H1 (cell line): ENCODE measurements around the gene CCER1. TPM values are rescaled to one million over a fixed set of nuclear protein-coding genes. Genes with fewer than 3 reads are reported as not detected.

ENCODE experiments used
- CTCF ChIA-PET: fragments of 300-600 bp; sonication (Branson Sonifier 250); formaldehyde crosslinking; loops from one replicate; lab custom pipeline; 2021; ENCODE audit not compliant: partially characterized antibody; lab: Charles Lee
- POLR2A ChIA-PET: fragments of 300-600 bp; sonication (Branson Sonifier 250); formaldehyde crosslinking; loops from one replicate; lab custom pipeline; 2021; ENCODE audit warnings: inconsistent platforms; ENCODE audit not compliant: partially characterized antibody; lab: Charles Lee
- DNase-seq, 2 experiments: peaks; one replicate each; pipeline versions ENCODE4 v3.0.0 to v3.0.0-alpha.2; 2010 to 2022; ENCODE audit warnings: low spot score in 2 of 2, low read depth in 1 of 2, mixed read lengths in 1 of 2
- FAIRE-seq: peaks from 2 replicates; lab custom pipeline; 2011; peaks lifted over from hg19 to GRCh38; lab: Jason Lieb, UNC
- H2AFZ ChIP-seq: 2 replicates; pipeline ENCODE4 v1.8.1; 2012; ENCODE audit warnings: low read length, inconsistent platforms
- H2AK5ac ChIP-seq: 2 replicates; pipeline ENCODE4 v1.6.1; 2013; ENCODE audit warnings: low read depth, low read length
- H2BK120ac ChIP-seq: replicated peaks from 2 replicates; pipeline ENCODE3; 2013; ENCODE audit warnings: low read depth, low read length, inconsistent platforms
- H2BK12ac ChIP-seq: 2 replicates; pipeline ENCODE4 v1.6.1; 2013; ENCODE audit warnings: low read depth, low read length
- H2BK15ac ChIP-seq: 2 replicates; pipeline ENCODE4 v1.6.1; 2013; ENCODE audit warnings: low read length
- H2BK20ac ChIP-seq: 2 replicates; pipeline ENCODE4 v1.6.1; 2013; ENCODE audit warnings: low read length
- H2BK5ac ChIP-seq: 2 replicates; pipeline ENCODE4 v1.6.1; 2013; ENCODE audit warnings: low read depth, low read length
- H3K14ac ChIP-seq: 2 replicates; pipeline ENCODE4 v1.6.1; 2013; ENCODE audit warnings: inconsistent platforms; ENCODE audit not compliant: insufficient read length
- H3K18ac ChIP-seq: 2 replicates; pipeline ENCODE4 v1.6.1; 2013; ENCODE audit warnings: low read length; ENCODE audit errors: extremely low read depth
- H3K23ac ChIP-seq: 2 replicates; pipeline ENCODE4 v1.6.1; 2013; ENCODE audit warnings: inconsistent platforms; ENCODE audit not compliant: insufficient read length
- H3K23me2 ChIP-seq: 2 replicates; pipeline ENCODE4 v1.6.1; 2013; ENCODE audit warnings: low read depth, low read length
- H3K27ac ChIP-seq: 2 replicates; pipeline ENCODE4 v1.6.1; 2011; ENCODE audit warnings: low read depth, low read length, inconsistent platforms
- H3K27me3 ChIP-seq, 4 experiments: replicated peaks in 1 of 4; 1 replicate in 1 of 4; 2 replicates in 3 of 4; pipeline versions ENCODE4 v1.6.1 to v1.8.1; 2011 to 2013; ENCODE audit warnings: low read length in 3 of 4, mild to moderate bottlenecking in 3 of 4, inconsistent platforms in 2 of 4, mixed read lengths in 2 of 4, moderate library complexity in 1 of 4; ENCODE audit not compliant: control insufficient read depth in 3 of 4, insufficient read depth in 3 of 4; ENCODE audit errors: extremely low read depth in 1 of 4
- H3K36me3 ChIP-seq, 4 experiments: 2 replicates each; pipeline versions ENCODE4 v1.6.1 to v1.8.1; 2011 to 2013; ENCODE audit warnings: mild to moderate bottlenecking in 4 of 4, low read length in 3 of 4, moderate library complexity in 2 of 4, control low read depth in 1 of 4, inconsistent platforms in 1 of 4; ENCODE audit not compliant: insufficient read depth in 4 of 4, control insufficient read depth in 2 of 4
- H3K4ac ChIP-seq: replicated peaks from 2 replicates; pipeline ENCODE3; 2013; ENCODE audit warnings: low read length, low read depth, mixed read lengths, inconsistent platforms; ENCODE audit not compliant: insufficient read length
- H3K4me1 ChIP-seq, 4 experiments: replicated peaks in 1 of 4; 1 replicate in 1 of 4; 2 replicates in 3 of 4; pipeline versions ENCODE4 v1.6.1 to v1.8.1; 2011 to 2013; ENCODE audit warnings: low read length in 3 of 4, inconsistent platforms in 2 of 4, mixed read lengths in 1 of 4; ENCODE audit not compliant: insufficient read depth in 4 of 4, control insufficient read depth in 3 of 4
- H3K4me2 ChIP-seq, 2 experiments: 2 replicates each; pipeline versions ENCODE4 v1.6.1 to v1.8.1; 2011 to 2013; ENCODE audit warnings: low read depth in 2 of 2, low read length in 2 of 2, control low read depth in 1 of 2, inconsistent platforms in 1 of 2, mild to moderate bottlenecking in 1 of 2; ENCODE audit not compliant: insufficient read depth in 1 of 2
- H3K4me3 ChIP-seq, 4 experiments: fragments of 200-600, 300-600 bp in 1 of 4; sonication (generic), shearing (Covaris generic), sonication (Bioruptor Twin) in 1 of 4; 2 replicates each; pipeline versions ENCODE4 v1.5.1 to v1.8.1; 2011 to 2016; ENCODE audit warnings: low read length in 4 of 4, low read depth in 3 of 4, control low read depth in 2 of 4, inconsistent platforms in 2 of 4, mild to moderate bottlenecking in 2 of 4, mixed read lengths in 1 of 4, moderate library complexity in 1 of 4; ENCODE audit not compliant: insufficient read depth in 2 of 4; ENCODE audit errors: extremely low read depth in 1 of 4
- H3K56ac ChIP-seq: replicated peaks from 2 replicates; pipeline ENCODE3; 2013; ENCODE audit warnings: low read depth, mild to moderate bottlenecking, mixed read lengths, low read length, inconsistent platforms; ENCODE audit not compliant: insufficient read length
- H3K79me1 ChIP-seq: 2 replicates; pipeline ENCODE4 v1.6.1; 2013; ENCODE audit warnings: low read depth, low read length, control low read depth
- H3K79me2 ChIP-seq, 2 experiments: 2 replicates each; pipeline versions ENCODE4 v1.6.1 to v1.8.1; 2012 to 2013; ENCODE audit warnings: low read length in 2 of 2, mild to moderate bottlenecking in 2 of 2, inconsistent platforms in 1 of 2; ENCODE audit not compliant: insufficient read depth in 2 of 2, control insufficient read depth in 1 of 2
- H3K9ac ChIP-seq, 4 experiments: replicated peaks in 1 of 4; 1 replicate in 1 of 4; 2 replicates in 3 of 4; pipeline versions ENCODE4 v1.6.1 to v1.8.1; 2011 to 2013; ENCODE audit warnings: low read depth in 3 of 4, low read length in 3 of 4, control low read depth in 2 of 4, mild to moderate bottlenecking in 2 of 4, moderate library complexity in 2 of 4, inconsistent platforms in 1 of 4; ENCODE audit errors: extremely low read depth in 1 of 4
- H3K9me3 ChIP-seq, 2 experiments: 2 replicates each; pipeline versions ENCODE4 v1.6.1 to v1.8.1; 2012 to 2013; ENCODE audit warnings: mild to moderate bottlenecking in 2 of 2, moderate library complexity in 2 of 2, control low read depth in 1 of 2, inconsistent platforms in 1 of 2, low read depth in 1 of 2, low read length in 1 of 2, mixed read lengths in 1 of 2; ENCODE audit not compliant: insufficient read depth in 2 of 2
- H4K20me1 ChIP-seq, 2 experiments: replicated peaks in 1 of 2; 2 replicates each; pipeline versions ENCODE3 to v1.8.1; 2011 to 2013; ENCODE audit warnings: inconsistent platforms in 2 of 2, low read length in 2 of 2, mild to moderate bottlenecking in 1 of 2; ENCODE audit not compliant: insufficient read depth in 2 of 2, control insufficient read depth in 1 of 2
- H4K5ac ChIP-seq: 2 replicates; pipeline ENCODE4 v1.6.1; 2013; ENCODE audit warnings: low read length, low read depth, mixed read lengths, inconsistent platforms; ENCODE audit not compliant: insufficient read length
- H4K8ac ChIP-seq: 2 replicates; pipeline ENCODE4 v1.8.0; 2013; ENCODE audit warnings: mild to moderate bottlenecking, moderate library complexity, low read length, inconsistent platforms; ENCODE audit not compliant: insufficient read depth; ENCODE audit errors: extremely low read depth
- H4K91ac ChIP-seq: replicated peaks from 2 replicates; pipeline ENCODE3; 2013; ENCODE audit warnings: low read length, mixed read lengths, inconsistent platforms; ENCODE audit not compliant: insufficient read length
- ASH2L ChIP-seq: fragments of 200-600, 300-600 bp; sonication (generic); IDR thresholded peaks from one replicate; pipeline ENCODE4 v1.7.1; 2017; ENCODE audit warnings: low read length
- CEBPB ChIP-seq: IDR thresholded peaks from 2 replicates; pipeline ENCODE4 v1.6.1; 2012; ENCODE audit warnings: low read depth, low read length
- EP300 ChIP-seq, 2 experiments: IDR thresholded peaks; 1 replicate in 1 of 2; 2 replicates in 1 of 2; pipeline ENCODE4 v1.6.1; 2011 to 2012; ENCODE audit warnings: low read depth in 2 of 2, low read length in 2 of 2, mild to moderate bottlenecking in 2 of 2, borderline replicate concordance in 1 of 2, inconsistent platforms in 1 of 2, moderate library complexity in 1 of 2
- HDAC6 ChIP-seq: IDR thresholded peaks from one replicate; pipeline ENCODE4 v1.7.1; 2012; ENCODE audit warnings: low read depth, mild to moderate bottlenecking, inconsistent platforms, low read length, moderate library complexity
- JUN ChIP-seq: IDR thresholded peaks from 2 replicates; pipeline ENCODE4 v1.6.1; 2011; ENCODE audit warnings: low read depth, mild to moderate bottlenecking, improper control_type of control experiment, low read length
- POU5F1 ChIP-seq: IDR thresholded peaks from 2 replicates; pipeline ENCODE4 v1.6.1; 2011; ENCODE audit warnings: low read depth, mild to moderate bottlenecking, low read length, moderate library complexity
- RNF2 ChIP-seq: fragments of 200-900, 300-1000 bp; sonication (generic); IDR thresholded peaks from 2 replicates; pipeline ENCODE4 v1.7.1; 2016; ENCODE audit warnings: borderline replicate concordance, low read depth, mild to moderate bottlenecking, antibody characterized with exemption, low read length; ENCODE audit not compliant: poor library complexity, severe bottlenecking; ENCODE audit errors: missing control alignments
- RXRA ChIP-seq: IDR thresholded peaks from 2 replicates; pipeline ENCODE4 v1.6.1; 2011; ENCODE audit warnings: low read depth, mild to moderate bottlenecking, low read length, moderate library complexity; ENCODE audit not compliant: insufficient read depth
- SAP30 ChIP-seq: fragments of 300-600 bp; sonication (generic); IDR thresholded peaks from 2 replicates; pipeline ENCODE4 v1.7.1; 2012; ENCODE audit warnings: low read length, moderate library complexity, mild to moderate bottlenecking, inconsistent platforms; ENCODE audit not compliant: insufficient read depth, insufficient replicate concordance
- SIX5 ChIP-seq: IDR thresholded peaks from 2 replicates; pipeline ENCODE4 v1.6.1; 2011; ENCODE audit warnings: mild to moderate bottlenecking, low read depth, low read length
- SP2 ChIP-seq: IDR thresholded peaks from 2 replicates; pipeline ENCODE4 v1.6.1; 2012; ENCODE audit warnings: mild to moderate bottlenecking, low read length, inconsistent platforms
- SUZ12 ChIP-seq: fragments of 200-600 bp; sonication (generic); IDR thresholded peaks from 2 replicates; pipeline ENCODE4 v1.6.1; 2012; ENCODE audit warnings: mild to moderate bottlenecking, inconsistent platforms, low read length, moderate library complexity, mixed read lengths
- TEAD4 ChIP-seq: IDR thresholded peaks from 2 replicates; pipeline ENCODE4 v1.6.1; 2012; ENCODE audit warnings: low read depth, low read length, inconsistent platforms, mixed read lengths
- WGBS, 2 experiments: shearing (Covaris generic) in 1 of 2; methylation state at CpG; one replicate each; pipeline versions ENCODE4 v1.1.6 to v1.1.7; 2013 to 2015; ENCODE audit warnings: low lambda C conversion rate in 2 of 2, mixed read lengths in 2 of 2, inconsistent platforms in 1 of 2, low coverage in 1 of 2, missing lambda C conversion rate in 1 of 2; ENCODE audit not compliant: insufficient replicate concordance in 2 of 2, insufficient coverage in 1 of 2, insufficient read length in 1 of 2; ENCODE audit errors: extremely low coverage in 1 of 2, missing lambda C conversion rate in 1 of 2; 5-methylcytosine and 5-hydroxymethylcytosine counted together
- polyA plus RNA-seq, 7 experiments: library from polyadenylated mRNA; depleted of rRNA in 3 of 7; stranded (reverse) in 5 of 7; unstranded in 2 of 7; fragments of >200 nt in 5 of 7; fragments of 200-250 nt in 2 of 7; gene quantifications; 1 replicate in 5 of 7; 2 replicates in 1 of 7; 4 replicates in 1 of 7; pipeline versions ENCODE4 v1.2.1 to v1.2.3, GENCODE V29; 2011 to 2013; ENCODE audit warnings: missing spikeins in 2 of 7, mixed read lengths in 2 of 7
- total RNA-seq: library from RNA; stranded (reverse); fragmentation: NEBNext Ultra II Directional; extraction: Animal tissue kit (Norgen Biotek cat#: 25700); gene quantifications from 2 replicates; pipeline ENCODE4 v1.2.1, GENCODE V29; 2021
- TF ChIP-seq, protein P1 (sequence below): IDR thresholded peaks from 2 replicates; pipeline ENCODE4 v1.6.1; 2011; ENCODE audit warnings: low read depth, mild to moderate bottlenecking, low read length; ENCODE audit not compliant: insufficient read depth

Gene CCER1
- total and polyA plus RNA-seq, 2 of the 8 experiments (the other 6 are each of a cell fraction or from before 2014, with no cell fraction given), result not detected

DNA sequence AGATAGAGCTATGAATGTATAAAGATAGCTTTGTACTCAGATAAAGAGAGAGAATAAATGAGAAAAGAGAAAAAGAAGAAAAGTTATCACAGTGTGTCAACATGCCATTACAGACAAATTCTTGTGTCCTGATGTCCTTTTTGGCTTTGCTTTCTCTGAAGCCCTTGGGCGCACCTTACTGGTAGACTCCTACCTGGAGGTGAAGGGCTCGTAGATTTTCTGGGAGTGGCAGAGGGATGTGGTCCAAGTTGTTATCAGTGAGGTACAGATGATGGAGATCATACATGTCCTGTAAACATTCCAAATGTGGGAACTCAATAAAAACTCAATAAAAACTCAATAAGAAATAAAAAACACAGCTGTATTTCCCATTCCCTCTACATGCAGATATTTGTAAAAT is 14.9 kb upstream of the CCER1 start:
- Histone ChIP-seq H3K27me3 (no peaks in the 10 kb centered on the region), H2BK120ac (no peak overlapping the region), H3K4me1 (no peaks in the 10 kb centered on the region), H3K14ac (no peak overlapping the region), H2AK5ac (no peak overlapping the region), H3K4me2 (no peak overlapping the region), H3K79me1 (no peaks in the 10 kb centered on the region), H3K36me3 (no peaks in the 10 kb centered on the region), H3K79me2 (no peaks in the 10 kb centered on the region), H4K91ac (no peak overlapping the region), H2BK20ac (no peak overlapping the region), H3K56ac (no peak overlapping the region), H3K4ac (no peak overlapping the region), H3K4me3 (no peak overlapping the region), H3K18ac (no peak overlapping the region), H2BK12ac (no peak overlapping the region), H2BK5ac (no peak overlapping the region), H3K9ac (no peak overlapping the region), H3K23me2 (no peaks in the 10 kb centered on the region), H3K9me3 (no peaks in the 10 kb centered on the region), H4K8ac (no peak overlapping the region), H2BK15ac (no peak overlapping the region), H3K23ac (no peak overlapping the region), H2AFZ (no peak overlapping the region), H4K20me1 (no peaks in the 10 kb centered on the region), H4K5ac (no peak overlapping the region), H3K27ac (no peak overlapping the region)
- DNase-seq, result no peak
- CTCF ChIA-PET, result interaction anchor here (1.0 to 4.3 kb wide), 5 partner anchors 11 to 385 kb away, joined by 3 to 15 read pairs (median 4); partner anchors contain the start of gene CCER1
- FAIRE-seq, result no peak
- POLR2A ChIA-PET, result no interaction called here
- 78% methylated on average over 2 of the region's 2 CpGs; no CpG with 5 or more reads in 1 of the 2 experiments for WGBS, 2 experiments
- TF ChIP-seq EP300 (IDR thresholded peaks at IDR 0.05; ENCODE audit: borderline replicate concordance in 1 of 2, low read depth in 2 of 2, low read length in 2 of 2) (no peak), SIX5 (no peak), SAP30 (no peak), TEAD4 (no peak), SUZ12 (no peak), HDAC6 (no peak), POU5F1 (no peak), RXRA (no peak), SP2 (no peak), CEBPB (no peak), RNF2 (no peak), JUN (no peak), ASH2L (no peak)
- TF ChIP-seq, protein P1, sequence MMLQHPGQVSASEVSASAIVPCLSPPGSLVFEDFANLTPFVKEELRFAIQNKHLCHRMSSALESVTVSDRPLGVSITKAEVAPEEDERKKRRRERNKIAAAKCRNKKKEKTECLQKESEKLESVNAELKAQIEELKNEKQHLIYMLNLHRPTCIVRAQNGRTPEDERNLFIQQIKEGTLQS, result no peak
